ENCODE results near the gene PRRG2. TPM values are rescaled to one million over a fixed set of nuclear protein-coding genes. Genes with fewer than 3 reads are reported as not detected.

PRRG2 gene
- total RNA-seq, result 1 to 10 TPM in 3 of 4 donors, not detected in 1; 1.4 to 4.6 (median 3.8) TPM

DNA sequence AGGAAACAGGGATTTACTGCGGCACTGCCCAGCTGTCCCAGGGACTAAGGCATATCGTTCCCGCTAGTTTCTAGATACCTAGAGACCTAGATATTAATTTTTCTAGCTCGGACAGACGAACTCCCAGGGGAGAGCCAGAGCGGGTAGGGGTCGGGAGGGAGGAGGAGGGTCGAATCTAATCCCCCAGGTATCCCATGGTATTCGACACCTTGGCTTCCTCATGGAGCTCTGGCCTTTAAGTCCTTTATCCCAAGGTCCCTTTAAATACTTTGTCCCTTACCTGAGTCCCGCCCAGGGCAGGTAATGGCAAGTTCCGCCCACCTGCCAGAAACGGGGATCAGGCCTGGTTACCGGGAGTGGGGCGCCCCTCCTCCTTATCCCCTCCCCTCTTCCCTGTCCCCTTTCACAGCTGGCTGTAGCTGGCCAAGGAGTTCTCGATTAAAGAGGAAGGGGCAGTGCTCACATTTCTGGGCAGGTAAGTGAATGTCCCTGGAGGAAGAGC lies at the start of gene PRRG2:
PRRG2 (plus strand) TSS at position 310 of the 502 bp plus-strand sequence. CDS start 1,904 bp downstream, outside the sequence.
- in situ Hi-C loops (cut with MboI; ENCODE audit: low sequenced_read_pairs in 4 of 4) (no loop called here), intact Hi-C loops (cut with DNase I; ENCODE audit: low total_unique reads) (loop anchor here (2.0 kb wide), 1 partner anchor 60 kb away; the partner anchor contains the start of gene RRAS)
- Histone ChIP-seq H3K27ac (peak within 1 kb of the TSS; percentile 80 to 88 (median 83)), H3K4me3 (peak within 1 kb of the TSS; percentile 56 to 86 (median 74)), H3K4me1 (peaks cover 36 to 43% of the 10 kb centered on the region in 2 donors), H3K27me3 (no peaks in the 10 kb centered on the region), H3K36me3 (peaks cover 0 to 4% of the 10 kb centered on the region in 2 donors), H3K9me3 (no peaks in the 10 kb centered on the region)
- no peak for ATAC-seq
- no peak for TF ChIP-seq POLR2A (IDR thresholded peaks at IDR 0.05)
- TF ChIP-seq, protein P1, sequence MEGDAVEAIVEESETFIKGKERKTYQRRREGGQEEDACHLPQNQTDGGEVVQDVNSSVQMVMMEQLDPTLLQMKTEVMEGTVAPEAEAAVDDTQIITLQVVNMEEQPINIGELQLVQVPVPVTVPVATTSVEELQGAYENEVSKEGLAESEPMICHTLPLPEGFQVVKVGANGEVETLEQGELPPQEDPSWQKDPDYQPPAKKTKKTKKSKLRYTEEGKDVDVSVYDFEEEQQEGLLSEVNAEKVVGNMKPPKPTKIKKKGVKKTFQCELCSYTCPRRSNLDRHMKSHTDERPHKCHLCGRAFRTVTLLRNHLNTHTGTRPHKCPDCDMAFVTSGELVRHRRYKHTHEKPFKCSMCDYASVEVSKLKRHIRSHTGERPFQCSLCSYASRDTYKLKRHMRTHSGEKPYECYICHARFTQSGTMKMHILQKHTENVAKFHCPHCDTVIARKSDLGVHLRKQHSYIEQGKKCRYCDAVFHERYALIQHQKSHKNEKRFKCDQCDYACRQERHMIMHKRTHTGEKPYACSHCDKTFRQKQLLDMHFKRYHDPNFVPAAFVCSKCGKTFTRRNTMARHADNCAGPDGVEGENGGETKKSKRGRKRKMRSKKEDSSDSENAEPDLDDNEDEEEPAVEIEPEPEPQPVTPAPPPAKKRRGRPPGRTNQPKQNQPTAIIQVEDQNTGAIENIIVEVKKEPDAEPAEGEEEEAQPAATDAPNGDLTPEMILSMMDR (IDR thresholded peaks at IDR 0.05 in 4 of 5, conservative IDR thresholded peaks at IDR 0.05 in 1 of 5), result no peak
- no peak for DNase-seq

DNA sequence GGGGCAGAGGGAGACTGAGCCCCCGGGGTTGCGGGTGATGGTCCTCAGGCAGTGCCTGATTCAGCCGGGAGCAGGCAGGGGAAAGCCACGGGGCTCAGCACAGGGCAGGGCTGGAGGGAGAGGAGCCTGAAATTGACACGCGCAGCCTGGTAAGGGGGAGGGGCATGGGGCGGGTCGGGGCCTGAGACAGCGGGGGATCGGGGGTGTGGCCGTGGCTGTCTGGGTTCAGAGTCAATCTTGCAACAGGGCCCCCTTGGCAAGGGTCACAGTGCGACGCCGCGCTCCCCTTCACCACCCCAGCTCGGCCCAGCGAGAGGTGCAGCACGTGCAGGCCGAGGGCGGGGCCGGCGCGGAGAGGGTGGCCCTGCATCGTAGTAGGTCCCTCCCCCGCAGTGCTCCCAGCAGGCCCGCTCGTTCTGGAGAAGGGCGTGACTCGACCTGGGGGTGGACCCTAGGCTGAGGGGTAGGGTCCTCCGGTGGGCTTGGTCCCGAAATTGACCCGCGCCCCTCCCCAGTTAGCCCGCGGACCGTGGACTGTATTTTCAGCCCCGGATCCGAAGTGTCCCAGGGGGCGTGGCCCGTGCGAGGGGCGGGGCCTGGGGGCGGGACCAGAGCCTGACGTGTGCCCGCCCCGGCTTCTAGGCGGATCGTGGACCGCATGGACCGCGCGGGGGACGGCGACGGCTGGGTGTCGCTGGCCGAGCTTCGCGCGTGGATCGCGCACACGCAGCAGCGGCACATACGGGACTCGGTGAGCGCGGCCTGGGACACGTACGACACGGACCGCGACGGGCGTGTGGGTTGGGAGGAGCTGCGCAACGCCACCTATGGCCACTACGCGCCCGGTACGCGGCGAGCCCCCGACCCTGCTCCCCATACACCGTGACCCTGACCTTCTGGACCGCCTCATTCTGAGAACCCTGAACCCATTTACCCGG lies 47.3 kb upstream of the PRRG2 start:
- no peak for TF ChIP-seq POLR2A (IDR thresholded peaks at IDR 0.05)
- TF ChIP-seq, protein P1 (IDR thresholded peaks at IDR 0.05 in 4 of 5, conservative IDR thresholded peaks at IDR 0.05 in 1 of 5), result peak; percentile 41 to 56 (median 43)
- H3K4me1 ChIP-seq, result peaks cover 9 to 14% of the 10 kb centered on the region in 2 donors
- in situ Hi-C loops (cut with MboI; ENCODE audit: low sequenced_read_pairs in 4 of 4), result loop anchor here in 1 of 4 donors (25.0 kb wide), 1 partner anchor 147 kb away; the partner anchor contains the start of gene KASH5
- no peaks in the 10 kb centered on the region for H3K36me3 ChIP-seq
- peak; percentile 61 to 68 for DNase-seq
- H3K27me3 ChIP-seq, result no peaks in the 10 kb centered on the region
- intact Hi-C loops (cut with DNase I; ENCODE audit: low total_unique reads), result no loop called here
- H3K4me3 ChIP-seq, result peak overlapping the region; percentile 63 to 84 (median 75)
- H3K27ac ChIP-seq, result peak overlapping the region; percentile 60 to 70 (median 65)
- ATAC-seq, result peak; percentile 93 to 96
- no peaks in the 10 kb centered on the region for H3K9me3 ChIP-seq

DNA sequence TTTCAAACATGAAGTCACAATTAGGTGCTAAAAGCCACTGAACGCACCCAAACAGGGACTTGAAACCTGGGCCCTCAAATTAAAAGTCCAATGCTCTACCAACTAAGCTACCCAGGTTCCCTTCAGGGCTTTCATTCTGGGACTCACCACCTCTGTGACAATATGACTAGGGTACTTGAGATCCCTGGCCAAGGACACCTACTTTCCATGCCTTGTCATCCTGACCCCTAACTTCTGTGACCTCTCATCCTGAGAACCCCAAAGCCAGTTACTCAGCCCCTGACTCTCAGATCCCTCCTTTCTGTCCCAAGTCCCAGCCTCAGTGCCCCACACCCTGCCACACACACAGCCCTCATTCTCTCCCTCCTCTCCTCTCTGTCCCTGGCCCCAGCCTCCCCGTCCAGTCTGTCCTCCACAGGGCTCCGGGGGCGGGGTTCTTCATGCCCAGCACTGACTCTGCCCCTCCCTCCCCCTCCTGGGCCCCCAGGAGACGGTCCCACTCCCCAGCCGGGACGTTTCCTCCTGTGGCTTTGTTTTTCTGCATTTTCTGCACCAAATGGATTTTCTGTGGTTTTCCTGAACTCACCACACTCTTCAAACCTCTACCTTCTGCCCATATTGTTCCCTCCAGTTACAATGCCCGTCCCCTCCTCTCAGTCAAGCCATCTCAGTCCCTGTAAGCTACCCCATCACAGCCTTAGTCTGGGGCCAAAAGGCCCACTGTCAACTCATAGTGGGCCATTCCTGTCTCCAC lies 46.3 kb upstream of the PRRG2 start:
- TF ChIP-seq POLR2A (IDR thresholded peaks at IDR 0.05), result no peak
- TF ChIP-seq, protein P1 (IDR thresholded peaks at IDR 0.05 in 4 of 5, conservative IDR thresholded peaks at IDR 0.05 in 1 of 5), result no peak
- Histone ChIP-seq H3K9me3 (no peaks in the 10 kb centered on the region), H3K36me3 (no peaks in the 10 kb centered on the region), H3K27ac (peak overlapping the region in 1 of 4 donors; percentile 60), H3K4me3 (peak overlapping the region; percentile 63 to 84 (median 75)), H3K4me1 (peaks cover 9 to 13% of the 10 kb centered on the region in 2 donors), H3K27me3 (no peaks in the 10 kb centered on the region)
- DNase-seq, result no peak
- no peak for ATAC-seq
- in situ Hi-C loops (cut with MboI; ENCODE audit: low sequenced_read_pairs in 4 of 4), result loop anchor here in 1 of 4 donors (25.0 kb wide), 1 partner anchor 148 kb away; the partner anchor contains the start of gene KASH5
- intact Hi-C loops (cut with DNase I; ENCODE audit: low total_unique reads), result no loop called here

DNA sequence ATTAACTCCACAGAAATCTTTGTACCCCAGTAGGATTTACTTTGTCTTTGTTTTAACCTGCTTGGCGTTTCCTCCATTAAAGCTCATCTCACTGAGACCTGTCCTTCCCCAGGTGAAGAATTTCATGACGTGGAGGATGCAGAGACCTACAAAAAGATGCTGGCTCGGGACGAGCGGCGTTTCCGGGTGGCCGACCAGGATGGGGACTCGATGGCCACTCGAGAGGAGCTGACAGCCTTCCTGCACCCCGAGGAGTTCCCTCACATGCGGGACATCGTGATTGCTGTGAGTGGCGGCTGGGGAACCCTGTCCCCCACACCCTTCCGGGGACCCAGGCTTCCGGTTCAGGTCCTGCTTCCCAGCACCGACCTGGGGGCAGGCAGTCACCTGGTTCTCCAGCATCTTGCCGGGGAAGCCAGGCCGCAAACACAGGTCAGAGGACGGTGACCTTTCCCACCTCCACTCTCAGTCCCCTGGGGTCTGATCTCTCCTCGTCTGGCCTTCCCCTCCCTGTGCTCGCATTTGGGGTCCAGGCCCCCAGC lies 44.1 kb upstream of the PRRG2 start:
- intact Hi-C loops (cut with DNase I; ENCODE audit: low total_unique reads), result no loop called here
- ATAC-seq (no peak), DNase-seq (no peak)
- H3K4me3 ChIP-seq, result no peak overlapping the region
- in situ Hi-C loops (cut with MboI; ENCODE audit: low sequenced_read_pairs in 4 of 4), result loop anchor here in 1 of 4 donors (25.0 kb wide), 1 partner anchor 150 kb away; the partner anchor contains the start of gene KASH5
- no peaks in the 10 kb centered on the region for H3K9me3 ChIP-seq
- H3K27ac ChIP-seq, result no peak overlapping the region
- no peaks in the 10 kb centered on the region for H3K36me3 ChIP-seq
- no peak for TF ChIP-seq POLR2A (IDR thresholded peaks at IDR 0.05)
- TF ChIP-seq, protein P1 (IDR thresholded peaks at IDR 0.05 in 4 of 5, conservative IDR thresholded peaks at IDR 0.05 in 1 of 5), result no peak
- peaks cover 9 to 13% of the 10 kb centered on the region in 2 donors for H3K4me1 ChIP-seq
- H3K27me3 ChIP-seq, result no peaks in the 10 kb centered on the region

Measured in gastrocnemius medialis (tissue), 4 donors.